Smooth muscle cell (in vitro differentiated cells): ENCODE data around the gene ZGLP1. TPM values are rescaled to one million over a fixed set of nuclear protein-coding genes. Genes with fewer than 3 reads are reported as not detected.

Experiments
- DNase-seq: peaks from one replicate; lab custom pipeline; 2025; ENCODE audit not compliant: unreplicated experiment; lab: John Stamatoyannopoulos, UW
- H2AFZ ChIP-seq: fragments of 200-600 bp; sonication (generic); 2 replicates; pipeline ENCODE4 v1.6.0; 2016; ENCODE audit warnings: antibody characterized with exemption, low read depth, mild to moderate bottlenecking
- H3F3A ChIP-seq: fragments of 200-600 bp; sonication (generic); 2 replicates; pipeline ENCODE4 v1.6.0; 2017; ENCODE audit warnings: antibody characterized with exemption, low read depth
- H3K27ac ChIP-seq: fragments of 200-600 bp; sonication (generic); 2 replicates; pipeline ENCODE4 v1.5.1; 2016; ENCODE audit warnings: low read depth, mild to moderate bottlenecking
- H3K27me3 ChIP-seq: fragments of 200-600 bp; sonication (generic); 2 replicates; pipeline ENCODE4 v1.6.1; 2016; ENCODE audit warnings: low read depth, mild to moderate bottlenecking
- H3K36me3 ChIP-seq: fragments of 200-600 bp; sonication (generic); 2 replicates; pipeline ENCODE4 v1.5.1; 2016; ENCODE audit warnings: low read depth
- H3K4me1 ChIP-seq: fragments of 200-600 bp; sonication (generic); 2 replicates; pipeline ENCODE4 v1.5.1; 2016; ENCODE audit warnings: low read depth
- H3K4me2 ChIP-seq: fragments of 200-600 bp; sonication (generic); 2 replicates; pipeline ENCODE4 v1.6.0; 2016; ENCODE audit warnings: mild to moderate bottlenecking
- H3K4me3 ChIP-seq: fragments of 200-600 bp; sonication (generic); 2 replicates; pipeline ENCODE4 v1.5.1; 2016; ENCODE audit warnings: mild to moderate bottlenecking
- H3K79me2 ChIP-seq: fragments of 200-600 bp; sonication (generic); 2 replicates; pipeline ENCODE4 v1.6.0; 2016; ENCODE audit warnings: low read depth, mild to moderate bottlenecking
- H3K9ac ChIP-seq: fragments of 200-600 bp; sonication (generic); 2 replicates; pipeline ENCODE4 v1.6.0; 2016; ENCODE audit warnings: low read depth
- H3K9me3 ChIP-seq: fragments of 200-600 bp; sonication (generic); replicated peaks from 2 replicates; pipeline ENCODE4 v1.5.1; 2016; ENCODE audit warnings: low read depth
- H4K20me1 ChIP-seq: fragments of 200-600 bp; sonication (generic); 2 replicates; pipeline ENCODE4 v1.6.0; 2016; ENCODE audit warnings: low read depth
- CTCF ChIP-seq: fragments of 200-600 bp; sonication (generic); IDR thresholded peaks from 2 replicates; pipeline ENCODE4 v1.5.1; 2017; ENCODE audit warnings: borderline replicate concordance, mild to moderate bottlenecking, antibody characterized with exemption; ENCODE audit not compliant: insufficient read depth, poor library complexity, severe bottlenecking
- WGBS: methylation state at CpG from one replicate; pipeline ENCODE4 v1.1.7; 2016; ENCODE audit warnings: low lambda C conversion rate; 5-methylcytosine and 5-hydroxymethylcytosine counted together
- polyA plus RNA-seq: library from polyadenylated mRNA; unstranded; fragments of >200 nt; fragmentation: Nextera tagmentation; extraction: Ambion mirVana; gene quantifications from 2 replicates; pipeline ENCODE4 v1.2.1, GENCODE V29; 2016
- total RNA-seq: library from RNA; depleted of rRNA; stranded (reverse); fragments of >200 nt; gene quantifications from 2 replicates; pipeline ENCODE4 v1.2.3, GENCODE V29; 2014

Gene ZGLP1
- total and polyA plus RNA-seq, 2 experiments from 2014 or later, result 2.9 to 4.8 TPM

GRCh38 chr19:10316229-10317044, 6.8 kb upstream of the ZGLP1 start:
- no peak for DNase-seq
- no peaks in the 10 kb centered on the region for H3K79me2 ChIP-seq
- no peak for TF ChIP-seq CTCF
- no peak overlapping the region for H2AFZ ChIP-seq
- peak overlapping the region; percentile 97 for H3K4me2 ChIP-seq
- no peak overlapping the region for H3K9ac ChIP-seq
- H3K4me1 ChIP-seq, result peaks cover 10% of the 10 kb centered on the region
- H3K4me3 ChIP-seq, result peak overlapping the region; percentile 93
- no peaks in the 10 kb centered on the region for H3K36me3 ChIP-seq
- no peaks in the 10 kb centered on the region for H3K27me3 ChIP-seq
- no peaks in the 10 kb centered on the region for H3K9me3 ChIP-seq
- peak overlapping the region; percentile 14 for H3K27ac ChIP-seq
- peaks cover 7% of the 10 kb centered on the region for H3F3A ChIP-seq
- 76% methylated on average over 19 of the region's 19 CpGs for WGBS
- no peaks in the 10 kb centered on the region for H4K20me1 ChIP-seq

- 4% methylated on average over 37 of the region's 55 CpGs for WGBS
- Histone ChIP-seq H3K4me2 (peak within 1 kb of the TSS; percentile 97), H3K4me3 (peak within 1 kb of the TSS; percentile 93), H3K27me3 (no peaks in the 10 kb centered on the region), H3K9me3 (no peaks in the 10 kb centered on the region), H3K4me1 (peaks cover 10% of the 10 kb centered on the region), H3K36me3 (no peaks in the 10 kb centered on the region), H3K27ac (peak within 1 kb of the TSS; percentile 14), H2AFZ (peak within 1 kb of the TSS; percentile 84), H4K20me1 (no peaks in the 10 kb centered on the region), H3K79me2 (no peaks in the 10 kb centered on the region), H3F3A (peaks cover 7% of the 10 kb centered on the region), H3K9ac (peak within 1 kb of the TSS; percentile 69)
- peak; percentile 74 for DNase-seq
- TF ChIP-seq CTCF, result no peak
Observed at GRCh38 chr19:10315335-10316214, 6.0 kb upstream of the ZGLP1 start, which contains the start of gene FDX2. TSS of gene FDX2 (minus strand) at chr19:10316015. CDS start at chr19:10315996, 19 bp downstream.

- TF ChIP-seq CTCF, result no peak
- Histone ChIP-seq H4K20me1 (no peaks in the 10 kb centered on the region), H3K4me3 (no peak overlapping the region), H3F3A (no peaks in the 10 kb centered on the region), H3K9ac (no peak overlapping the region), H3K9me3 (no peaks in the 10 kb centered on the region), H3K27me3 (no peaks in the 10 kb centered on the region), H3K36me3 (no peaks in the 10 kb centered on the region), H3K27ac (no peak overlapping the region), H3K4me2 (no peak overlapping the region), H3K79me2 (no peaks in the 10 kb centered on the region), H3K4me1 (no peaks in the 10 kb centered on the region), H2AFZ (no peak overlapping the region)
- DNase-seq, result no peak
- WGBS, result 94% methylated on average over 5 of the region's 5 CpGs
Observed at GRCh38 chr19:10306327-10306726, 3.3 kb downstream of the ZGLP1 start.
